Measurements from ENCODE around the gene SNRPB2. TPM values are rescaled to one million over a fixed set of nuclear protein-coding genes. Genes with fewer than 3 reads are reported as not detected.

Gene SNRPB2
- total RNA-seq, 6 experiments from 2014 or later, result 61.8 to 84.8 (median 77.0) TPM

DNA sequence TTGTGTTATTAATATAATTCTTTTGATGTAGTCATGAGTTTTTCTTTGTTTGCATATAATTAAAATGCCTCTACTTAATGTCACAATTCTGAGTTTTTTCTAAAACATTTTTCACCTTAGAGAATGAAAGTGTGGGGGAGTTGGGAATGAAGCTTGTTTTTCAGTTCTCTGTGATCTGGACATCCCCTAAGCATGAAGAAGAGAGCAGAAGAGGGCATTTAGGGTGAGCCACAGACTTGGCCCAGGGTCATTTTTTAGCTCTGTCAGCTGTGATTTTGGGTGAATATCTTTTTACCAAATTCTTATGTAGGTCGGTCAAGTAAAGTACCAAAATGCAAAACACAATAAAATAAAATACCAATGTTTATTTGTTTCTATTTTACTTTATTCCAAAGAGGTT is 22.3 kb downstream of the SNRPB2 start:
- DNase-seq, result no peak
- no peak overlapping the region for H3K4me3 Mint-ChIP-seq
- TF ChIP-seq, protein P1, sequence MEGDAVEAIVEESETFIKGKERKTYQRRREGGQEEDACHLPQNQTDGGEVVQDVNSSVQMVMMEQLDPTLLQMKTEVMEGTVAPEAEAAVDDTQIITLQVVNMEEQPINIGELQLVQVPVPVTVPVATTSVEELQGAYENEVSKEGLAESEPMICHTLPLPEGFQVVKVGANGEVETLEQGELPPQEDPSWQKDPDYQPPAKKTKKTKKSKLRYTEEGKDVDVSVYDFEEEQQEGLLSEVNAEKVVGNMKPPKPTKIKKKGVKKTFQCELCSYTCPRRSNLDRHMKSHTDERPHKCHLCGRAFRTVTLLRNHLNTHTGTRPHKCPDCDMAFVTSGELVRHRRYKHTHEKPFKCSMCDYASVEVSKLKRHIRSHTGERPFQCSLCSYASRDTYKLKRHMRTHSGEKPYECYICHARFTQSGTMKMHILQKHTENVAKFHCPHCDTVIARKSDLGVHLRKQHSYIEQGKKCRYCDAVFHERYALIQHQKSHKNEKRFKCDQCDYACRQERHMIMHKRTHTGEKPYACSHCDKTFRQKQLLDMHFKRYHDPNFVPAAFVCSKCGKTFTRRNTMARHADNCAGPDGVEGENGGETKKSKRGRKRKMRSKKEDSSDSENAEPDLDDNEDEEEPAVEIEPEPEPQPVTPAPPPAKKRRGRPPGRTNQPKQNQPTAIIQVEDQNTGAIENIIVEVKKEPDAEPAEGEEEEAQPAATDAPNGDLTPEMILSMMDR (IDR thresholded peaks at IDR 0.05), result no peak
- H3K36me3 Mint-ChIP-seq (ENCODE audit: low read depth), result no peaks in the 10 kb centered on the region
- H3K27me3 Mint-ChIP-seq (ENCODE audit: insufficient read depth), result peaks cover 3% of the 10 kb centered on the region; the same call in 1 of the 2 replicates
- H3K9me3 Mint-ChIP-seq, result no peaks in the 10 kb centered on the region
- H3K4me1 Mint-ChIP-seq (ENCODE audit: low read depth), result no peaks in the 10 kb centered on the region
- H3K27ac Mint-ChIP-seq, result no peak overlapping the region

DNA sequence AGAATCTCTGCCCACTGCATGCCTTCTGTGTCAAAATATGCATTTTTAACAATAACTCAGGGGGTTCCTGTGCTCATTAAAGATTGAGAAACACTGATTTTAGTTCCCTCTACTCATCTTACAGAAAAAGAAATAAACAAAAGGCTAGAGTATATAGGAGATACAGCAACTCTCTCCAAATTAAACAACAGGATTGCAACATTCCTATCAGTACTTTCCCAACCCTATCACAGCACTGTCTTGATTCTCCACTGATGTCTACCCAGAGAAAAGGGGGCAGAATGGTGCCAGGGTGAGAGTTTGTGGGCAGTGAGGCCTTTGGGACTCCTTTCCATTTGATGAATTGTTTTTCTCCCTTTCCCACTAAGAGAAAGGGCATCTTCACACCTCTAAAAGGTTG is 23.1 kb downstream of the SNRPB2 start:
- H3K4me3 Mint-ChIP-seq, result no peak overlapping the region
- no peaks in the 10 kb centered on the region for H3K4me1 Mint-ChIP-seq (ENCODE audit: low read depth)
- H3K27ac Mint-ChIP-seq, result no peak overlapping the region
- no peaks in the 10 kb centered on the region for H3K36me3 Mint-ChIP-seq (ENCODE audit: low read depth)
- H3K27me3 Mint-ChIP-seq (ENCODE audit: insufficient read depth), result peaks cover 3% of the 10 kb centered on the region; the same call in 1 of the 2 replicates
- no peaks in the 10 kb centered on the region for H3K9me3 Mint-ChIP-seq
- no peak for DNase-seq
- TF ChIP-seq, protein P1 (IDR thresholded peaks at IDR 0.05), result no peak

DNA sequence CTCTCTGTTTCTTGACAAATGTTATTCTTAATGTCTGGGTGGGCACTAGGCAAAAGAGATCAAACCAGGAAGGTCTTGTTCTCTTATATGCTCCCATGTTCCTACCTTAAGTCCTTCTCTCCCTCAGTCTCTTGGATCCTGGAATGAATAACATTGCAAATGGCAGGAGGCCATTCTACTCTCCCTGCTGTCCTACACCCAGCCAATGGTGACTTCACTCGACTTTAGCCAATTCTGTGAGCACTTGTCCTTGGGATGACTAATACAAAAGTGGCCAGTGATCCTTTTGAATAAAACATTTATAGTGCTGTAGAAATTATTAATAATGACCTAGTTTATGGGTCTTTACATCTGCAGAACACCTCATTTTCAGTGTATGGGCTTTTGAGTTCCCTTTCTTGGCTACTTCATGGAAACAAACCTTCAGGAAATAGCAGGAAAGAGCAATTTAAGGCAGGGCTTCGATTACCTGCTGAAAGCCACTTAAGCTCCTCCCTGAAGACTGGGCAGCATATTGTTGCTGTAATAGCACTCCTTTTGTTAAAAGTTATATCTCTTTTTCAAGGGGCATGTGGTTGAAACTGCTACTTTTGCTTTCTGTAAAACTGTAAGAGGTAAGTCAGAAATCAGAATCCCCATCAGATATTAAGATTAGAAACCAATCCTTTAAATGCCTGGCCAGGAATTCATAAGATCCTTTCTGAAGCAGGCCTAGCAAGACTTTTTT is 28.8 kb downstream of the SNRPB2 start:
- DNase-seq, result no peak

DNA sequence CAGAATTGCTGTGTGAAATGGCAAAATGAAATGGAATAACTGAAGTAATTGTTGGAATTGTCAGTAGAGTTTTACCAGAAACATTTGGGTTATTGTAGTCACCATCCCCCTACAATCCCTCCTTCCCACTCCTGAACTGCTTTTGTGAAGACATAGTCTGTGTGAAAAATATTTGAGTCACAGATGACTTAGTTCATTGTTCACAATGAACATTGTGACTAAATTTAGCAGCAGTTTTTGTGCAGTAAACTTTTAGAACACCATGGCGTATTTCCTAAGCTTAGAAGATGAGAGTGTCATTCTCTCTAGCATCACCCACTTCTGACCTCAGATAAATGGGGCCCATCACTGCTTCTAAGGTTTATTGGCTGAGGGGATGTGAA is 29.3 kb downstream of the SNRPB2 start:
- no peaks in the 10 kb centered on the region for H3K36me3 Mint-ChIP-seq (ENCODE audit: low read depth)
- TF ChIP-seq, protein P1 (IDR thresholded peaks at IDR 0.05), result no peak
- no peaks in the 10 kb centered on the region for H3K4me1 Mint-ChIP-seq (ENCODE audit: low read depth)
- no peaks in the 10 kb centered on the region for H3K9me3 Mint-ChIP-seq
- H3K4me3 Mint-ChIP-seq, result no peak overlapping the region
- DNase-seq, result no peak
- no peaks in the 10 kb centered on the region; the same call in 1 of the 2 replicates for H3K27me3 Mint-ChIP-seq (ENCODE audit: insufficient read depth)
- H3K27ac Mint-ChIP-seq, result no peak overlapping the region

More for the DNA sequence above, 28.8 kb downstream of the SNRPB2 start:
- H3K36me3 Mint-ChIP-seq (ENCODE audit: low read depth), result no peaks in the 10 kb centered on the region
- H3K9me3 Mint-ChIP-seq, result no peaks in the 10 kb centered on the region
- no peak overlapping the region for H3K27ac Mint-ChIP-seq
- no peak overlapping the region for H3K4me3 Mint-ChIP-seq
- H3K27me3 Mint-ChIP-seq (ENCODE audit: insufficient read depth), result no peaks in the 10 kb centered on the region; the same call in 1 of the 2 replicates
- no peaks in the 10 kb centered on the region for H3K4me1 Mint-ChIP-seq (ENCODE audit: low read depth)
- TF ChIP-seq, protein P1 (IDR thresholded peaks at IDR 0.05), result no peak

DNA sequence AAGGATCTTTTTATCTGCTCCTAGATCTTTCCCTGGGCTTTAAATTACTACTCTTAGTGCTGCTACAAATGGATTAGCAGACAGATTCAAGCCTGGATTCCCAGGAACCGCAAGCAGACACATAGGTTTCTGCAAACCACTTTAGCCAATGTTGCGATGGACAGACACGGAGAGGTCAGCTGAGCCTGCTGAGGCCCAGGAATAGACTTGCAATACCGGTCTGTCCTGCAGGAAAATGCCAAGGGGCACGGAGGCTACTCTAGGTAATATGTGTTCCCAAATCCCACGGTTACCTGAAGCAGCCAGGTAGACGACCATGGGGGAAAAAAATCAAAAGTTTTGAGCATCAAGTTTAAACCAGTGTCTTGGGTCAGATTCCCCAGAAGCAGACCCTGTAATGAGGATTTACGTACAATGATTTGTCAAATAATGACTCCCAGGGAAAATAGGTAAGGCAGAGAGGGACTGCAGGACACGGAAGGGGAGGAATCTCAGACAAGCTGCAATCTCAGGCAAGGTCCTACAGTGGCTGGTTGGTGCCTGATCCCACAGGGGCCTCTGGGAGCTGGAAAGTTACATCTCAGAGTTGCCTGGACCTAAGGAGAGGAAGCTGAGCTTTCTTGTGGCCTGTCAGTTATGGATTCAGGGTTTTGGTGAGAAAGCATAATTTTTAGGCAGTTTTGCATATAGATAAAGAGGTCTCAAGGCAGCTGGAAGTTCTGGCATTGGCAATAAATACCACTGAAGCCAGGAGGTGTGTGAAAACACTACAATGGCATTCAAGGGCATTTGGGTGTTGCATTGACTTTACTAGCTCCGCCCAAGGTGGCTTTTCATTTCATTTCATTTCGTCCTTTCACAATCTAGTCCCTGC is 30.8 kb downstream of the SNRPB2 start:
- H3K4me3 Mint-ChIP-seq, result no peak overlapping the region
- H3K4me1 Mint-ChIP-seq (ENCODE audit: low read depth), result no peaks in the 10 kb centered on the region
- H3K36me3 Mint-ChIP-seq (ENCODE audit: low read depth), result no peaks in the 10 kb centered on the region
- no peaks in the 10 kb centered on the region for H3K9me3 Mint-ChIP-seq
- TF ChIP-seq, protein P1 (IDR thresholded peaks at IDR 0.05), result no peak
- H3K27me3 Mint-ChIP-seq (ENCODE audit: insufficient read depth), result peaks cover under 1% of the 10 kb centered on the region
- no peak for DNase-seq
- no peak overlapping the region for H3K27ac Mint-ChIP-seq

Data from HFFc6 (cell line).